ENCODE results near the gene AADAC.
"Not testable (repeated sequence)": the region's sequence is repeated elsewhere in the genome, so short reads cannot be mapped to it uniquely, and the experiment has no call there.

The AADAC gene

GRCh38 chr3:151796105-151796680 is 17.7 kb upstream of the AADAC start:
- DNase-seq (ENCODE audit: low read depth in 1 of 2, low spot score in 1 of 2): no peak

DNA sequence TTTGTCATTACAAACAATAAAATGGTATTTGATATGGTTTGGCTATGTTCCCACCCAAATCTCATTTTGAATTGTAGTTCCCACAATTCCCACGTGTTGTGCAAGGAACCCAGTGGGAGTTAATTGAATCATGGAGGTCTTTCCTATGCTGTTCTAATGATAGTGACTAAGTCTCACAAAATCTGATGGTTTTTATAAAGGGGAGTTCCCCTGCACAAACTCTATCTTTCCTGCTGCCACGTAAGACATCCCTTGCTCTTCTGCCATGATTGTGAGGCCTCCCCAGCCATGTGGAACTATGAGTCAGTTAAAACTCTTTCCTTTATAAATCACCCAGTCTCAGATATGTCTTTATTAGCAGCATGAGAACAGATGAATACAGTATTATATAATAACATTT is 15.4 kb upstream of the AADAC start:
- DNase-seq (ENCODE audit: low read depth in 1 of 2, low spot score in 1 of 2): no peak

- no peak for DNase-seq (ENCODE audit: low read depth in 1 of 2, low spot score in 1 of 2)
These were observed 13.5 kb upstream of the AADAC start for GRCh38 chr3:151800431-151800830.

GRCh38 chr3:151804267-151804666 is 9.6 kb upstream of the AADAC start:
- DNase-seq (ENCODE audit: low read depth in 1 of 2, low spot score in 1 of 2): no peak

DNA sequence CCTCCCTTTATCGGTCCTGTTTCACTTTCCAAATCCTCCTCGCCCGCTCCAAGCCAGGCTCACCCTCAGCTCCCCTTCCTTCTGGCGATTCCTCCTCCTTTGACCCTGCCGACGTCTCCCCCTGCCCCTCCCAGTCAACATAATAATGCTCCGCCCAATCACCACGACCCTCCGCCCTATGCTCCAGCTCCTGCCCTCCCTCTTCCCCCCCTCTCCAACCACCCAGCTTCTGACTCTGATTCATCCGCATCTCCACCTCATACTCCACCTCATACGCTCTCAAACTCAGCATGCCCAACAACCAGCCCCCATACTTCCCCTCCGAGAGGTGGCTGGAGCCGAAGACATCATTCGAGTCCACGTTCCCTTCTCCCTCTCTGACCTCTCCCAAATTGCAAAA is 7.1 kb upstream of the AADAC start:
- DNase-seq (ENCODE audit: low read depth in 1 of 2, low spot score in 1 of 2): no peak

- not testable (repeated sequence) for DNase-seq (ENCODE audit: low read depth in 1 of 2, low spot score in 1 of 2)
These were observed 5.0 kb upstream of the AADAC start for GRCh38 chr3:151808926-151809325.

GRCh38 chr3:151811474-151811873 is 2.4 kb upstream of the AADAC start:
- no peak for DNase-seq (ENCODE audit: low read depth in 1 of 2, low spot score in 1 of 2)

GRCh38 chr3:151814588-151814987 is 672 bp downstream of the AADAC start:
- no peak for DNase-seq (ENCODE audit: low read depth in 1 of 2, low spot score in 1 of 2)

GRCh38 chr3:151816091-151816604 is 2.2 kb downstream of the AADAC start:
- DNase-seq (ENCODE audit: low read depth in 1 of 2, low spot score in 1 of 2): no peak

- DNase-seq (ENCODE audit: low read depth in 1 of 2, low spot score in 1 of 2): no peak
These were observed 3.6 kb downstream of the AADAC start for GRCh38 chr3:151817473-151817872.

DNA sequence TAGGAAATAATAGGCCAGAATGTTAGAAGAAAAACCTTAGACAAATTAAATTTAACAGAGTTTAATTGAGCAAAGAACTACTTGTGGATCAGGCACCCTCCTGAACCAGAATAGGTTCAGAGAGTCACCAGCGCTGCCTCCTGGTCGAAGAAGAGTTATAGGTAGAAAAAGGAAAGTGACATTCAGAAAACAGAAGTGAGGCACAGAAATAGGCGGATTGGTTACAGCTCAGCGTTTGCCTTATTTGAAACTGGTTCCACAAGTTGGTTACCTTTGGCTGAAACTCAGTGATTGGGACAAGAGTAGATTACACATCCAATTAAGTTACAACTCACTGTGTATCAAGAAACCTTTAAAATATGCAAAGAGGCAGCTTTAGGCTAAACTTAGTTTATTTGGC is 4.4 kb downstream of the AADAC start:
- no peak for DNase-seq (ENCODE audit: low read depth in 1 of 2, low spot score in 1 of 2)

- no peak for DNase-seq (ENCODE audit: low read depth in 1 of 2, low spot score in 1 of 2)
These were observed 6.0 kb downstream of the AADAC start for GRCh38 chr3:151819910-151820309.

DNA sequence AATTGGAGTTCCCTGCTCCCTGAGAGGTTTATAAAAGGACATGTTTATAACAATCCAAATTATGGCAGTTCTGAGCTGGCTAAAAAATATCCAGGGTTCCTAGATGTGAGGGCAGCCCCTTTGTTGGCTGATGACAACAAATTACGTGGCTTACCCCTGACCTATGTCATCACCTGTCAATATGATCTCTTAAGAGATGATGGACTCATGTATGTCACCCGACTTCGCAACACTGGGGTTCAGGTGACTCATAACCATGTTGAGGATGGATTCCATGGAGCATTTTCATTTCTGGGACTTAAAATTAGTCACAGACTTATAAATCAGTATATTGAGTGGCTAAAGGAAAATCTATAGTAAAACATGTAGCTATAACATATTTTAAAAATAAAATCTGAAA is 13.9 kb downstream of the AADAC start:
- DNase-seq (ENCODE audit: low read depth in 1 of 2, low spot score in 1 of 2): no peak

- DNase-seq (ENCODE audit: low read depth in 1 of 2, low spot score in 1 of 2): no peak
These were observed 22.0 kb downstream of the AADAC start for GRCh38 chr3:151835751-151836525.

- no peak for DNase-seq (ENCODE audit: low read depth in 1 of 2, low spot score in 1 of 2)
These were observed 23.1 kb downstream of the AADAC start for GRCh38 chr3:151837057-151837456.

- no peak for DNase-seq (ENCODE audit: low read depth in 1 of 2, low spot score in 1 of 2)
These were observed 24.8 kb downstream of the AADAC start for GRCh38 chr3:151838574-151839312.

DNA sequence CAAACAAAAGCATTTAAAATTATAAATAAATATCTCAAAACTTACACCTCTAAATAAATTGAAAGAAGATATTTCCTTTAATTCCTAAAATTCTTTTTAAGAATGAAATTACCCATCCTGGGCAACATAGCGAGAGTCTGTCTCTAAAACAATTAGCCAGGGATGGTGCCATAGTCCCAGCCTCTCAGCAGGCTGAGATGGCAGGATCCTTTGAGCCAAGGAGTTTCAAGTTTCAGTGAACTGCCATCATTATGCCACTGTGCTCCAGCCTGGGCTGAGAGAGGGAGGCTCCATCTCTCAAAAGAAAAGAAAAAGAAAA is 25.4 kb downstream of the AADAC start:
- no peak for DNase-seq (ENCODE audit: low read depth in 1 of 2, low spot score in 1 of 2)

GRCh38 chr3:151841801-151842200 is 27.9 kb downstream of the AADAC start:
- DNase-seq (ENCODE audit: low read depth in 1 of 2, low spot score in 1 of 2): no peak

DNA sequence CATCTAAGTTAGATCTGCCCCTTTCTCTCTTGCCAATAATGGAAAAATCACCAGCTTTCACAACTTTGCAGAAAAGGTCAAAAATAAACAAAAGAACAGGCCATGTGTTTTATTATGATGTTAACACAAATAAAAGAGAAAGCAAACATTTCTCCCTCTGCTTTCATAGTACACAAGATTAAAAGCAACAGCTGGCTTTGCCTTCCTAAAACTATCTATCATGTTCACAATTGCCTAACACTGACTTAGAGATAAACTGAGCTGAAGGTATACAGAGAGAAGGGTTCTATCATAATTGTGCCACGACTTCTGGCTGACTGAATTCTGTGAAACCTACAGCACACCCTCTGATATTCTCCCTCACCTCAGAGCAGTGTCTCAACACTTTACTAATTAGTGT is 29.4 kb downstream of the AADAC start:
- no peak for DNase-seq (ENCODE audit: low read depth in 1 of 2, low spot score in 1 of 2)

DNA sequence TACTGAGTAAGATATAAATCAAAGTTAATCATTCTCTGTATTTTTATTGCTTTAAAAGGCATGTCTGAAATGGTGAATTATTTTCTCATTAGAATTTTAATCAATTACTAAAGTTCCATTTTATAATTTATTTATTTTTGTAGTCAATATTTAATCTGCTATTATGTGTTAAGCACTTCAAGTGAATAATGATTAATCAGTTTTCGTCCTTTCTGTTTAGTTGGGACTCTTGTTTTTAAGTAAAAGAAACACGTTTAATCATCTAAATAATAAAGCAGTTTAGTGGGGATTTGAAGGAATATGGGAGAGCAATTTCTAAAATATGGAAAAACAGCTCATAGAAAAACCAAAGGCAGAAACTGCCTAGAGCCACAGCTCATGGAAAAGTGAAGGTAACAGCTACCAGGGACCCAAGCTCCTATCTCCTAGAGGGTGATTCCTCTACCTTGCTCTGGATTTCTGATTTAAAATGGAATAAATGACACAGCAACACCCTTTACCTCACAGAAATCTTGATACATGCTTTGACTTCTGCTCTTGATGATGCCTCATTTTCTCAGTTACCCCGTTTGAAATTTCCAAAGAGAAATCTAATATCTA is 31.5 kb downstream of the AADAC start:
- no peak for DNase-seq (ENCODE audit: low read depth in 1 of 2, low spot score in 1 of 2)

GRCh38 chr3:151850065-151850464 is 36.1 kb downstream of the AADAC start:
- not testable (repeated sequence) for DNase-seq (ENCODE audit: low read depth in 1 of 2, low spot score in 1 of 2)
